ENCODE results near the gene NSL1. TPM values are rescaled to one million over a fixed set of nuclear protein-coding genes. Genes with fewer than 3 reads are reported as not detected.

NSL1 gene
- polyA plus RNA-seq, 1 donor (not counting 4 experiments of a cell fraction or from before 2014, with no cell fraction given) = 25.5 TPM

GRCh38 chr1:212745303-212745702 is 46.3 kb downstream of the NSL1 start:
- no peak for TF ChIP-seq EZH2 (IDR thresholded peaks at IDR 0.05; ENCODE audit: low read length)
- TF ChIP-seq CTCF (optimal IDR thresholded peaks at IDR 0.05 in 1 of 3, IDR thresholded peaks at IDR 0.05 in 1 of 3, conservative IDR thresholded peaks at IDR 0.05 in 1 of 3; ENCODE audit: extremely low read depth in 1 of 3, insufficient read depth in 2 of 3, low read length in 3 of 3) = no peak
- Histone ChIP-seq H3K27me3 (ENCODE audit: control insufficient read depth, extremely low read depth, insufficient read depth, low read length) (no peaks in the 10 kb centered on the region), H3K9me3 (ENCODE audit: control insufficient read depth, low read depth, low read length) (no peaks in the 10 kb centered on the region), H3K79me2 (ENCODE audit: control insufficient read depth, insufficient read depth, low read length) (no peaks in the 10 kb centered on the region), H3K27ac (ENCODE audit: control insufficient read depth, insufficient read depth, low read length) (no peak overlapping the region), H3K36me3 (ENCODE audit: control insufficient read depth in 2 of 2, extremely low read depth in 1 of 2, insufficient read depth in 2 of 2, low read length in 2 of 2) (no peaks in the 10 kb centered on the region), H3K4me2 (ENCODE audit: control insufficient read depth, extremely low read depth, insufficient read depth, low read depth, low read length) (no peak overlapping the region), H3K4me3 (ENCODE audit: control insufficient read depth in 2 of 3, extremely low read depth in 1 of 3, insufficient read depth in 2 of 3, low read depth in 1 of 3, low read length in 3 of 3) (no peak overlapping the region), H2AFZ (ENCODE audit: control insufficient read depth, low read length) (no peak overlapping the region), H3K9me1 (ENCODE audit: control insufficient read depth, extremely low read depth, insufficient read depth, low read length) (no peaks in the 10 kb centered on the region), H3K9ac (ENCODE audit: control insufficient read depth, extremely low read depth, insufficient read depth, low read length) (no peak overlapping the region), H4K20me1 (ENCODE audit: control insufficient read depth, extremely low read depth, insufficient read depth, low read length) (no peaks in the 10 kb centered on the region), H3K4me1 (ENCODE audit: control insufficient read depth, extremely low read depth, insufficient read depth, low read length) (peaks cover 5% of the 10 kb centered on the region)
- FAIRE-seq (no peak), DNase-seq (ENCODE audit: low read depth, low spot score) (no peak)
- dilution Hi-C loops (cut with MboI; ENCODE audit: extremely low pct_ligation_motif_present, low sequenced_read_pairs) = no loop called here

- no peak overlapping the region for H3K4me3 ChIP-seq (ENCODE audit: control insufficient read depth in 2 of 3, extremely low read depth in 1 of 3, insufficient read depth in 2 of 3, low read depth in 1 of 3, low read length in 3 of 3)
- no peaks in the 10 kb centered on the region for H3K36me3 ChIP-seq (ENCODE audit: control insufficient read depth in 2 of 2, extremely low read depth in 1 of 2, insufficient read depth in 2 of 2, low read length in 2 of 2)
- dilution Hi-C loops (cut with MboI; ENCODE audit: extremely low pct_ligation_motif_present, low sequenced_read_pairs) = no loop called here
- no peak for FAIRE-seq
- H4K20me1 ChIP-seq (ENCODE audit: control insufficient read depth, extremely low read depth, insufficient read depth, low read length) = no peaks in the 10 kb centered on the region
- no peak for TF ChIP-seq EZH2 (IDR thresholded peaks at IDR 0.05; ENCODE audit: low read length)
- no peak for TF ChIP-seq CTCF (optimal IDR thresholded peaks at IDR 0.05 in 1 of 3, IDR thresholded peaks at IDR 0.05 in 1 of 3, conservative IDR thresholded peaks at IDR 0.05 in 1 of 3; ENCODE audit: extremely low read depth in 1 of 3, insufficient read depth in 2 of 3, low read length in 3 of 3)
- H3K4me1 ChIP-seq (ENCODE audit: control insufficient read depth, extremely low read depth, insufficient read depth, low read length) = no peaks in the 10 kb centered on the region
- H3K27me3 ChIP-seq (ENCODE audit: control insufficient read depth, extremely low read depth, insufficient read depth, low read length) = no peaks in the 10 kb centered on the region
- no peaks in the 10 kb centered on the region for H3K9me3 ChIP-seq (ENCODE audit: control insufficient read depth, low read depth, low read length)
- no peak overlapping the region for H3K9ac ChIP-seq (ENCODE audit: control insufficient read depth, extremely low read depth, insufficient read depth, low read length)
- DNase-seq (ENCODE audit: low read depth, low spot score) = no peak
- no peak overlapping the region for H3K27ac ChIP-seq (ENCODE audit: control insufficient read depth, insufficient read depth, low read length)
- no peak overlapping the region for H2AFZ ChIP-seq (ENCODE audit: control insufficient read depth, low read length)
- no peak overlapping the region for H3K4me2 ChIP-seq (ENCODE audit: control insufficient read depth, extremely low read depth, insufficient read depth, low read depth, low read length)
- H3K79me2 ChIP-seq (ENCODE audit: control insufficient read depth, insufficient read depth, low read length) = no peaks in the 10 kb centered on the region
- H3K9me1 ChIP-seq (ENCODE audit: control insufficient read depth, extremely low read depth, insufficient read depth, low read length) = no peaks in the 10 kb centered on the region
These were observed 47.6 kb downstream of the NSL1 start for GRCh38 chr1:212743901-212744475.

Measured in keratinocyte (primary cell).